22Rv1 (cell line): ENCODE measurements around the gene NMNAT3.

Experiments
- CTCF ChIP-seq: fragments of 450-650 bp; IDR thresholded peaks from 2 replicates; pipeline ENCODE4 v1.5.1; 2017; ENCODE audit warnings: mild to moderate bottlenecking
- ZFX ChIP-seq: fragments of 450-650 bp; IDR thresholded peaks from 2 replicates; pipeline ENCODE4 v1.6.1; 2017; ENCODE audit warnings: antibody characterized with exemption, borderline replicate concordance

- TF ChIP-seq CTCF (peak; percentile 71), ZFX (no peak)
Observed at GRCh38 chr3:139629033-139629432, 48.7 kb downstream of the NMNAT3 start.
